Measurements from ENCODE around the gene USP10.

The USP10 gene

GRCh38 chr16:84820771-84821170, 121.0 kb downstream of the USP10 start:
- TF ChIP-seq, protein P1, sequence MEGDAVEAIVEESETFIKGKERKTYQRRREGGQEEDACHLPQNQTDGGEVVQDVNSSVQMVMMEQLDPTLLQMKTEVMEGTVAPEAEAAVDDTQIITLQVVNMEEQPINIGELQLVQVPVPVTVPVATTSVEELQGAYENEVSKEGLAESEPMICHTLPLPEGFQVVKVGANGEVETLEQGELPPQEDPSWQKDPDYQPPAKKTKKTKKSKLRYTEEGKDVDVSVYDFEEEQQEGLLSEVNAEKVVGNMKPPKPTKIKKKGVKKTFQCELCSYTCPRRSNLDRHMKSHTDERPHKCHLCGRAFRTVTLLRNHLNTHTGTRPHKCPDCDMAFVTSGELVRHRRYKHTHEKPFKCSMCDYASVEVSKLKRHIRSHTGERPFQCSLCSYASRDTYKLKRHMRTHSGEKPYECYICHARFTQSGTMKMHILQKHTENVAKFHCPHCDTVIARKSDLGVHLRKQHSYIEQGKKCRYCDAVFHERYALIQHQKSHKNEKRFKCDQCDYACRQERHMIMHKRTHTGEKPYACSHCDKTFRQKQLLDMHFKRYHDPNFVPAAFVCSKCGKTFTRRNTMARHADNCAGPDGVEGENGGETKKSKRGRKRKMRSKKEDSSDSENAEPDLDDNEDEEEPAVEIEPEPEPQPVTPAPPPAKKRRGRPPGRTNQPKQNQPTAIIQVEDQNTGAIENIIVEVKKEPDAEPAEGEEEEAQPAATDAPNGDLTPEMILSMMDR (conservative IDR thresholded peaks at IDR 0.05; ENCODE audit: low read depth, low read length): no peak
- H3K4me3 ChIP-seq (ENCODE audit: low read depth, low read length): peak overlapping the region; percentile 68
- no peak for DNase-seq (ENCODE audit: low read depth)

DNA sequence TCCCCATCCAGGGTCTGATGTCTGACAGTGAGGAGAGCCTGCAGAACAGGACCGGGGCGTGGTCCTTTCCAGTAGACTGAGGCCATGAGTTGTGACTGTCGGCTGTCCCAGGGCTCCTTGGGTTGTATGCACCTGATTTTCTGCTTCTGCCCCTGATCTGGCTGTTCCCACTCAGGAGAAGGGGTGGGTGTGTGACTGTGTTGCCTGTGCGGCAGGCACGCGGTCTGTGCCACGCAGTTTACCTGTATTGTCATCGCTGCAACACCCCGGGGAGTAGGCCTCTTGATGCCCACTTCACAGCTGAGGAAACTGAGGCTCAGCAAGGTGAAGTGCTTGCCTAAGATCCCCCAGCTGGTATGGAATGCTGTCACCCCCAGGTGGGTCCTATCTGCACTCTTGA, 121.4 kb downstream of the USP10 start:
- H3K4me3 ChIP-seq (ENCODE audit: low read depth, low read length): peak overlapping the region; percentile 68
- TF ChIP-seq, protein P1 (conservative IDR thresholded peaks at IDR 0.05; ENCODE audit: low read depth, low read length): no peak
- DNase-seq (ENCODE audit: low read depth): no peak

GRCh38 chr16:84821728-84822689, 122.2 kb downstream of the USP10 start:
- DNase-seq (ENCODE audit: low read depth): no peak
- peak overlapping the region; percentile 5 for H3K4me3 ChIP-seq (ENCODE audit: low read depth, low read length)
- TF ChIP-seq, protein P1 (conservative IDR thresholded peaks at IDR 0.05; ENCODE audit: low read depth, low read length): no peak

DNA sequence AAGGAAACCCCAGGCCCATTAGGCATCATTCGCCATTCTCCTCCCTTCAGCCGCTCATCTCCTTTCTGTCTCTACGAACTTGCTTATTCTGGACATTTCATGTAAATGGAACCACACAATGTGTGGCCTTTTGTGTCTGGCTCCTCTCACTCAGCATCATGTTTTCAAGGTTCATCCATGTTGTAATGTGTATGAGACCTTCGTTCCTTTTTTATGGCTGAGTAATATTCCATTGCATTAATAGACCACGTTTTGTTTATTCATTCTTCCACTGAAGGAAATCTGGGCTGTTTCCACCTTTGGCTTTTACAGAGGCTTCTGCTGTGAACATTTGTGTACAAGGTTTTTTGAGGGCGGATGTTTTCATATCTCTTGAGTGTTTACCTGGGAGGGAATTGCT, 123.2 kb downstream of the USP10 start:
- DNase-seq (ENCODE audit: low read depth): no peak
- H3K4me3 ChIP-seq (ENCODE audit: low read depth, low read length): no peak overlapping the region
- TF ChIP-seq, protein P1 (conservative IDR thresholded peaks at IDR 0.05; ENCODE audit: low read depth, low read length): no peak

GRCh38 chr16:84823484-84823883, 123.7 kb downstream of the USP10 start:
- no peak overlapping the region for H3K4me3 ChIP-seq (ENCODE audit: low read depth, low read length)
- TF ChIP-seq, protein P1 (conservative IDR thresholded peaks at IDR 0.05; ENCODE audit: low read depth, low read length): no peak
- peak; percentile 81 for DNase-seq (ENCODE audit: low read depth)

DNA sequence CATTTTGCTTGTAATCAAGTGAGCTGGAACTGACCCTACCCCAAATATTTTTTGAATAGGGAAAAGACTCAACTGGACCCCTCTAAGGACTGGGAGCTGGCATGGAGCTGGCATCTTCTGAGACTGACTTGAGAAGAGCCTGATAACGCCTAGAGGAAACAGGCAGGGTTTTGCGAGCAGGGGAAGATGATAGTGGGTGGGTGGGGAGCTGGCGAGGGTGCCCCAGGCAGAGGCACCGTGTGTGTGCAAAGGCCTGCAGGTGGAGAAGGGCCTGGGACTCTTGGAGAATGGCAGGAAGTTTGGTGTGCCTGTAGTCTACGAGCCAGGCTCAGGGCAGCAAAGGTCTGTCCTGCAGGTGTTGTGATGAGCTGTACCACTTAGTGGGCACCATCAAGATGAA, 124.1 kb downstream of the USP10 start:
- no peak overlapping the region for H3K4me3 ChIP-seq (ENCODE audit: low read depth, low read length)
- no peak for DNase-seq (ENCODE audit: low read depth)
- TF ChIP-seq, protein P1 (conservative IDR thresholded peaks at IDR 0.05; ENCODE audit: low read depth, low read length): no peak

All from choroid plexus epithelial cell (primary cell).